Esophagus squamous epithelium (tissue), 4 donors: ENCODE data around the gene MEIOSIN.

ENCODE experiments used
- CTCF ChIP-seq, 6 experiments: fragments of 450-650 bp in 4 of 6; fragments of 200-600 bp in 2 of 6; sonication (generic) in 2 of 6; IDR thresholded peaks; one replicate each; pipeline ENCODE4 v1.5.1; 2016 to 2019; ENCODE audit warnings: antibody characterized with exemption in 6 of 6, mild to moderate bottlenecking in 4 of 6, moderate library complexity in 4 of 6
- POLR2A ChIP-seq, 4 donors: fragments of 450-650 bp; IDR thresholded peaks; one replicate each; pipeline ENCODE4 v1.6.1; 2017; ENCODE audit warnings: antibody characterized with exemption in 4 of 4, mild to moderate bottlenecking in 4 of 4, moderate library complexity in 3 of 4

GRCh38 chr19:45752639-45753038, 19.4 kb downstream of the MEIOSIN start:
- no peak for TF ChIP-seq CTCF (IDR thresholded peaks at IDR 0.05)
- TF ChIP-seq POLR2A (IDR thresholded peaks at IDR 0.05), result no peak
